Fibroblast of mammary gland (primary cell): ENCODE data around the gene COTL1.
"Not testable (repeated sequence)": the region's sequence is repeated elsewhere in the genome, so short reads cannot be mapped to it uniquely, and the experiment has no call there.

Source experiments
- DNase-seq: peaks from one replicate; pipeline ENCODE4 v3.0.0-alpha.2; 2010; ENCODE audit warnings: low read depth
- H3K4me3 ChIP-seq: 2 replicates; pipeline ENCODE4 v1.5.1; 2011; ENCODE audit warnings: low read depth, mild to moderate bottlenecking, low read length, moderate library complexity; ENCODE audit not compliant: control insufficient read depth
- TF ChIP-seq, protein P1 (sequence below): conservative IDR thresholded peaks from 2 replicates; pipeline ENCODE4 v1.5.1; 2011; ENCODE audit warnings: low read depth, low read length, inconsistent platforms; ENCODE audit not compliant: control insufficient read depth, insufficient read depth

COTL1 gene

DNA sequence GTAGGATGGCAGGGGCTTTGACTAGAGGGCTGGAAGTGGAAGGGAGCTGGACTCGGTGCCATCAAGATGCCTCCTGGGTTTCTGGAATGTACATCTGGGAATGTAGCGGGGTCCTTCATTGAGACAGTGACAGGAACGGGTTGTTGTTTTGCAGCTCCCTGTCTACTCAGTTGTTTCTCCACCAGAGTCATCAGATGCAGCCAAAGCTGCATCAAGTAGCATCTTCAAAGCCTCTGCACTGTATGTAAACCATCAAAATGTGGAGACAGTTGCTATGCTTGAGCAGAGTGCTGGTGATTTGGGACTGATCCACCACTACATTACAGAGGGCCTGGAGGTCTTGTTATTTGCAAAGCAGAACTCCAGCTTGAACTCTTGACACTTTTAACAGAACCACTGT is 88.3 kb downstream of the COTL1 start:
- no peak for DNase-seq
- TF ChIP-seq, protein P1, sequence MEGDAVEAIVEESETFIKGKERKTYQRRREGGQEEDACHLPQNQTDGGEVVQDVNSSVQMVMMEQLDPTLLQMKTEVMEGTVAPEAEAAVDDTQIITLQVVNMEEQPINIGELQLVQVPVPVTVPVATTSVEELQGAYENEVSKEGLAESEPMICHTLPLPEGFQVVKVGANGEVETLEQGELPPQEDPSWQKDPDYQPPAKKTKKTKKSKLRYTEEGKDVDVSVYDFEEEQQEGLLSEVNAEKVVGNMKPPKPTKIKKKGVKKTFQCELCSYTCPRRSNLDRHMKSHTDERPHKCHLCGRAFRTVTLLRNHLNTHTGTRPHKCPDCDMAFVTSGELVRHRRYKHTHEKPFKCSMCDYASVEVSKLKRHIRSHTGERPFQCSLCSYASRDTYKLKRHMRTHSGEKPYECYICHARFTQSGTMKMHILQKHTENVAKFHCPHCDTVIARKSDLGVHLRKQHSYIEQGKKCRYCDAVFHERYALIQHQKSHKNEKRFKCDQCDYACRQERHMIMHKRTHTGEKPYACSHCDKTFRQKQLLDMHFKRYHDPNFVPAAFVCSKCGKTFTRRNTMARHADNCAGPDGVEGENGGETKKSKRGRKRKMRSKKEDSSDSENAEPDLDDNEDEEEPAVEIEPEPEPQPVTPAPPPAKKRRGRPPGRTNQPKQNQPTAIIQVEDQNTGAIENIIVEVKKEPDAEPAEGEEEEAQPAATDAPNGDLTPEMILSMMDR, result no peak
- no peak overlapping the region for H3K4me3 ChIP-seq

DNA sequence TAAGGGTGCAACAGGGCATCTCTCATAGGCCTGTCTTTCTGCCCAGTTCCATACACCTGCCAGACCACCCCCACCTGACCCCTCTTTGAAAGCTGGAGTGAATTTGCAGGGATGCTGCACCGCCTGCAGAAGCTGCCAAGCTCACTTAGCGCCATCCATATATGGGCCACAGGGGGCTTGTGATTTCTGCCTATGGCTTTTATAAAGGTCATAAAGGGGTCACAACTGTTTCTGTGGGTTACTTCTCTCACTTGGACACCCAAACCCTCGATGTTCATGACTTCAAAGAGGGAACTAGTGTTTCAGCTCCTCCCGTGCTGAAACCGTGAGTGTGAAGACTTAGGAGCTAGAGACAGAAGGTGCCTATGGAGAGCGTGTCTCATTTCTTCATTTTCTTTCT is 89.6 kb downstream of the COTL1 start:
- TF ChIP-seq, protein P1, result no peak
- no peak for DNase-seq
- H3K4me3 ChIP-seq, result no peak overlapping the region

DNA sequence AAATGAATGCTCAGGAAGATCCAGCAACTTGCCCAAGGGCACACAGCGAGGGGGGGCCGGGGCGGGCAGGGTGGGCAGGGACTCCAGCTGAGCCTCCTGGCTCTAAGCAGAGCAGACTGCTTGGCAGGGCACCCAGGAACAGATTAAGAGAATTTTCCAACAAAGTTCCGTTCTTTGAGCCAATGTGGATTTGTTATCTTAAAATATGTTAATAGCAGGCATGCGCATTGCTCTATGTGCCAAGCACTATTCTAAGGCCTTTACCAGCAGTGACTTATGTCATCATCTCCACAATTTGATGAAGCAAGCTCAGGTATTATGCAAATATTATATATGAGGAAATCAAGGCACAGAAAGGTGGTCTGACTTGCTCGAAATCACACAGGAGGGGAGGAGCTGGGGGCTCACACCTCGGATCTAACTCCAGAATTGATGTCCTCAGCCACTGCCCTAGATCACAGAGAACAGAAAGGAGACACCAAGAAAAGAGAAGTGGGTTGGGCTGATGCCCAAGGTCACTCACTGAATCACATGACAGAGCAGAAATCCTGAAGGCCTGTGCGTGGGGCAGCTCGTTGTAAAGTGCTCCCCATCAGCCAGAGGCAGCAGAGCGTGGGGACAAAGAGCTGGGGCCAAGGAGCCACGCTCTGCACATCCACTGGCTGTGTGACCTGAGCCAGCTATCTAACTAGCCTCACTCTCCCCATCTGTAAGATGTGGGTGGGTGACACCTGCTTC is 90.2 kb downstream of the COTL1 start:
- TF ChIP-seq, protein P1, result no peak
- no peak for DNase-seq
- no peak overlapping the region for H3K4me3 ChIP-seq

DNA sequence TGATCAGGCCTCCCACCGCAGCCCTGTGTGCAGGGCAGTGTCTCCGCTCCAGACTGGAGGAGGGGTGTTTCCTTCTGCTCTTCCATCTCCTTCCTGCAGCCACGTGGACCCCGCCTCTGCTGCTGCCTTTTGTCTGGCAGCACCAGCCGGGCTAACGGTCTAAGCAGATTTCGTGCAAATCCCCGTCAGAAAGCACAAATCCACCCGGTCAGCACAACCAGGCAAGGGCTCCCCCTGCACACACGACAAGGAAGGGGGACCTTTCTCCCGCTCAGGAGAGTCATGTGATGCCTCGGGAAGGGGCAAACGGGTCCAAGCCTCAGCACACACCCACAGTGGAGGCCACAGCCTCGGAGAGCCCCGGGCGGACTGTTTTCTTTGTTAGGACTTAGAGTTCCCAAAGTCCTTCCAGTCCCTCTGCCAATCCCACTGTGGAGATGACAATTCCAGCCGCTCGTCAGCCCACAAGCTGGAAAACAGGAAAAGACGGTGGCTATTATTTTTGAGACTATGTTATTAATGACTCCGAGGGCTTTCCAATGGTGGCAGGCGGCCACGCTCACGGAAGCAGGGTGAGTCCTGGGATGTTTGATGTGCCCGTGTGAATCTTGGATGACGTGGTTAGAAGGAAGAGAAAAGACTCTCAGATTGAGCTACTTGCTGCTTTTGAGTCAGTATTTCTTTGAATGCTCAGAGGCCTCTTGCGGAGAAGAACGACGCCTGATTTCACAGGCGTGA is 90.9 kb downstream of the COTL1 start:
- H3K4me3 ChIP-seq, result no peak overlapping the region
- TF ChIP-seq, protein P1, result no peak
- peak; percentile 80 for DNase-seq

DNA sequence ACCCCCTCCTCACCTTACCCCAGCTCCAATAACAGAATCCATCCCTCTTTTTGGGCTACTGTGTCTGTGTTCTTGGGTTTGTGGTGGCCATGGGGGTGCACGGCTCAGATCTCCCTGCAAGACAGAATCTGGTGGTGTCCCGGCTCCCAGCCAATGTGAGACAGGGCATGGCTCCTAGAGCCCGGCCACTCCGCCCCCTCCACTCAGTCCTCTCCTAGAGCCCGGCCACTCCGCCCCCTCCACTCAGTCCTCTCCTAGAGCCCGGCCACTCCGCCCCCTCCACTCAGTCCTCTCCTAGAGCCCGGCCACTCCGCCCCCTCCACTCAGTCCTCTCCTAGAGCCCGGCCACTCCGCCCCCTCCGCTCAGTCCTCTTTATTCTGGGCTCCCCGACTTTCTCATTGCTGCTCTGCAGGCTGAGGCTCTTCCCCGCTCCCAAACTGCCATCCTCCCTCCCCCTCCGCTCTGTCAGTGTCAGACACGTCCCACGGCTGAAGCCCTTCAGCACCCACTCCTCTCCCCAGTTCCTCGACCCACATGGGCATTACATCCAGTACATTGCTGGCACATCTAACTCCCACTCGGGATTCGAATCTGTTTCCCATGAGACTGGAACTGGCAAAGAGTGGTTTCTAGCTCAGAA is 92.8 kb downstream of the COTL1 start:
- DNase-seq, result not testable (repeated sequence)

DNA sequence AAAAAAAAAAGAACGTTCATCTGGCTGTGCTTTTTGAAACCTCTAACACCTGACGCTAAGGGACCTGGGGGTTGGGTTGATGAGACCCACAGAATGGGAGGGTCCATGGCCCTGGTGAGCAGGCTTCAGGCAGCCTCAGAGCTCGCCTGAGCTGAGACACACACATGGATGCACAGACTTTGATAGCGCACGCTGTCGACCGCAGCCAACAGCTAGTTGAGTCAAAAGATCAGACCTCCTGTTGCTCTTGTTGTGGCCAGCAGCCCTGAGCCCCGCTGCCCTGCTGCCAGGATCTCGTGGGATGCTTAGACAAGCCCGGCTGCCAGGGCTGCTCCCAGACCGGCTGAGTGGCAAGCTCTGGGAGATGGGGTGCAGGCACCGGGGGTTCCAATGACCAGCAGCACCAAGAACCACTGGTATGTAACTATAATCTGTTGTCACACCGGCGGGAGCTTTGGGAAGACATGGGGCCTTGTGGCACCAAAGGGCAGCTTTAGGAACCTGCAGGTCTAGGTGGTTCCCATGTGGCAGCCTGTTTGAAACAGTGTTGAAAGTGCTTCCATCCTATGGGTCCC is 93.4 kb downstream of the COTL1 start:
- no peak overlapping the region for H3K4me3 ChIP-seq
- TF ChIP-seq, protein P1, result no peak
- DNase-seq, result no peak

More for the DNA sequence above, 92.8 kb downstream of the COTL1 start:
- not testable (repeated sequence) for H3K4me3 ChIP-seq

DNA sequence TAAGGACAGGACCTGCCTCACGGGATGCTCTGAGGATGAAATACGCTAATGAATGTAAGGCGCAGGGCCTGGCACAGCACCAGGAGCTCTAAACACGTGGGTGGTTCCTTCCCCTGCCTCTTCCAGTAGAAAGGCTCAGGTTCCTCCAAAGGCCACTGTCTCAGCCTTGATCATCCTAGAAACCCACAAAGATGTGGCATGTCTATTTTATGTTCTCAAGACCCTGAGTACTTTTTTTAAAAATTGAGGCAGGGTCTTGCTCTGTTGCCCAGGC is 96.4 kb downstream of the COTL1 start:
- DNase-seq, result peak; percentile 66
- H3K4me3 ChIP-seq, result no peak overlapping the region
- TF ChIP-seq, protein P1, result no peak
